GM19324 (cell line): ENCODE measurements around the gene USP3.
A peak's percentile ranks its signal among the peaks of the same experiment; 100 is the strongest.
"Not testable (repeated sequence)": the region's sequence is repeated elsewhere in the genome, so short reads cannot be mapped to it uniquely, and the experiment has no call there.

Source experiments
- ATAC-seq: cut with Tn5 transposase; IDR thresholded peaks from one replicate; pipeline ENCODE4 v1.9.1; 2021; ENCODE audit warnings: mild to moderate bottlenecking, moderate library complexity; ENCODE audit not compliant: unreplicated experiment, low FRiP score

Gene USP3

GRCh38 chr15:63603516-63603915, 99.1 kb downstream of the USP3 start:
- no peak for ATAC-seq

- no peak for ATAC-seq
These were observed 99.9 kb downstream of the USP3 start for GRCh38 chr15:63604281-63604680.

GRCh38 chr15:63605036-63605435, 100.6 kb downstream of the USP3 start:
- no peak for ATAC-seq

- no peak for ATAC-seq
These were observed 101.4 kb downstream of the USP3 start for GRCh38 chr15:63605816-63606215.

- ATAC-seq: no peak
These were observed 101.9 kb downstream of the USP3 start for GRCh38 chr15:63606308-63606707.

- ATAC-seq: no peak
These were observed 104.6 kb downstream of the USP3 start for GRCh38 chr15:63608989-63609388.

GRCh38 chr15:63609448-63609847, 105.1 kb downstream of the USP3 start:
- ATAC-seq: no peak

- ATAC-seq: peak; percentile 44
These were observed 105.9 kb downstream of the USP3 start for GRCh38 chr15:63610209-63610841.

GRCh38 chr15:63611177-63611576, 106.8 kb downstream of the USP3 start:
- ATAC-seq: no peak

- ATAC-seq: no peak
These were observed 107.9 kb downstream of the USP3 start for GRCh38 chr15:63612300-63612699.

- ATAC-seq: no peak
These were observed 111.5 kb downstream of the USP3 start for GRCh38 chr15:63615935-63616334.

GRCh38 chr15:63617147-63617546, 112.8 kb downstream of the USP3 start:
- ATAC-seq: not testable (repeated sequence)

- not testable (repeated sequence) for ATAC-seq
These were observed 113.2 kb downstream of the USP3 start for GRCh38 chr15:63617627-63618026.

GRCh38 chr15:63620760-63621159, 116.4 kb downstream of the USP3 start:
- not testable (repeated sequence) for ATAC-seq

- no peak for ATAC-seq
These were observed 119.0 kb downstream of the USP3 start for GRCh38 chr15:63623232-63623969.

- ATAC-seq: no peak
These were observed 122.6 kb downstream of the USP3 start for GRCh38 chr15:63626955-63627354.

- ATAC-seq: no peak
These were observed 123.9 kb downstream of the USP3 start for GRCh38 chr15:63628123-63628822.

GRCh38 chr15:63630036-63630751, 125.8 kb downstream of the USP3 start:
- no peak for ATAC-seq

- no peak for ATAC-seq
These were observed 128.9 kb downstream of the USP3 start for GRCh38 chr15:63633312-63633711.

- no peak for ATAC-seq
These were observed 129.8 kb downstream of the USP3 start for GRCh38 chr15:63634154-63634553.

- no peak for ATAC-seq
These were observed 132.2 kb downstream of the USP3 start for GRCh38 chr15:63636518-63637061.
